Vagina (tissue), 2 donors: ENCODE measurements around the gene CD320. TPM values are rescaled to one million over a fixed set of nuclear protein-coding genes. Genes with fewer than 3 reads are reported as not detected.
"Not testable (repeated sequence)": the region's sequence is repeated elsewhere in the genome, so short reads cannot be mapped to it uniquely, and the experiment has no call there.

Experiments
- DNase-seq, 2 donors: peaks; one replicate each; pipeline ENCODE4 v3.0.0-alpha.2; 2017; ENCODE audit errors: extremely low spot score in 2 of 2
- H3K27ac ChIP-seq: fragments of 200-600 bp; sonication (generic); one replicate; pipeline ENCODE4 v1.5.1; 2019
- H3K27me3 ChIP-seq: fragments of 200-600 bp; sonication (generic); one replicate; pipeline ENCODE4 v1.5.1; 2019
- H3K36me3 ChIP-seq, 2 donors: fragments of 200-600 bp; sonication (generic); one replicate each; pipeline ENCODE4 v1.5.1; 2017 to 2019
- H3K4me1 ChIP-seq: fragments of 200-600 bp; sonication (generic); one replicate; pipeline ENCODE4 v1.5.1; 2019
- H3K4me3 ChIP-seq, 2 donors: fragments of 200-600 bp; sonication (generic); 1 replicate in 1 of 2; 2 replicates in 1 of 2; pipeline ENCODE4 v1.5.1; 2016 to 2019
- H3K9me3 ChIP-seq: fragments of 200-600 bp; sonication (generic); one replicate; pipeline ENCODE4 v1.5.1; 2019
- POLR2A ChIP-seq, 2 donors: fragments of 450-650 bp; IDR thresholded peaks; one replicate each; pipeline ENCODE4 v1.6.1; 2017; ENCODE audit warnings: antibody characterized with exemption in 2 of 2, mild to moderate bottlenecking in 2 of 2, moderate library complexity in 2 of 2
- POLR2AphosphoS5 ChIP-seq, 2 donors: sonication (generic); formaldehyde crosslinking; IDR thresholded peaks; one replicate each; pipeline ENCODE4 v1.9.0; 2017; ENCODE audit warnings: antibody characterized with exemption in 2 of 2, mild to moderate bottlenecking in 2 of 2, low read depth in 1 of 2; ENCODE audit not compliant: insufficient read depth in 1 of 2
- intact Hi-C: fragments of 100-400 bp; cut with DNase I; formaldehyde crosslinking; loops from one replicate; pipeline ENCODE4 v1.15.1; 2023
- total RNA-seq: library from RNA; depleted of rRNA; stranded (reverse); fragments of >200 nt; gene quantifications from one replicate; pipeline ENCODE4 v1.2.3, GENCODE V29; 2016
- TF ChIP-seq, protein P1 (sequence below), 3 experiments: fragments of 450-650 bp in 2 of 3; fragments of 200-600 bp in 1 of 3; sonication (generic) in 1 of 3; IDR thresholded peaks; one replicate each; pipeline ENCODE4 v1.5.1; 2017 to 2019; ENCODE audit warnings: antibody characterized with exemption in 3 of 3, mild to moderate bottlenecking in 2 of 3, moderate library complexity in 2 of 3

The CD320 gene
- total RNA-seq, 1 donor from 2014 or later: 27.3 TPM

DNA sequence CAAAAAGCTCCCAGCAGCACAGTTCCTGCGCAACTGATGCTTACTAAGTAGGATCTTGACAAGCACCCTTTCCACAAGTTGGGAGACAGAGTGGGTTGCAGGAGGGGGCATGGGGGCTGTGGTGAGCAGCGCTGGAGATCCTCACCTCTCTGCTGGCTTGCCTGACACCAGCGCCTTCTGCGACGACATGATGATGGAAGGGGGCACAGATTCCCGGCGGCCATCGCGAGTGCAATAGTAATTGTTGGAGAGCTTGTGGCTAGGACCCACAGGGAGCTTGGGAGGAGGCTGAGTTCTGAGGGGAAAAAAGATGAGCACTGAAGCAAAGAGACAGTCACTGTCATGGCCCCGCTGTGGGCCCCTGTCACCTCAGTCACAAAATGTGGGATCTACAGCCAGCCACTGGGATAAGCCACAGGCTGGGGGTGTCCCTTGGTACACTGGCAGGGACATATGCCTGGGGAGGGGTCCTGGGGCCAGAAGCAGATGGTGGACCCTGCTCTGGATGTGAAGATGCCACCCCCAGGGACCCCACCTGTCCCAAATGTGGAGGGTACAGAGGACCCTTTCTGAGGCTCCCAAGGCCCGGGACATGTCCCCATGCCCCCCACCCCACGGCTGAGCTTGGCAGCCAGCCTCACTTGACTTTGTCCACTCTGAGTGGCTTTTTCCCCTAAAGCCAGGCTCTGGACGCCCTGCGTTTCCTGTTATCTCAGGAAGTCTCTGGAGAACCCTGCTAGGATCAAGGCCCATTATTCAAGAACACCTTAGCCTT, 8.4 kb upstream of the CD320 start:
- no peak for DNase-seq
- Histone ChIP-seq H3K9me3 (no peaks in the 10 kb centered on the region), H3K27me3 (no peaks in the 10 kb centered on the region), H3K4me1 (peaks cover 20% of the 10 kb centered on the region), H3K27ac (no peak overlapping the region), H3K36me3 (peaks cover 0 to 31% of the 10 kb centered on the region in 2 donors), H3K4me3 (no peak overlapping the region)
- intact Hi-C loops: no loop called here
- TF ChIP-seq POLR2A (IDR thresholded peaks at IDR 0.05) (no peak), POLR2AphosphoS5 (IDR thresholded peaks at IDR 0.05; ENCODE audit: insufficient read depth in 1 of 2, low read depth in 1 of 2) (no peak)
- TF ChIP-seq, protein P1, sequence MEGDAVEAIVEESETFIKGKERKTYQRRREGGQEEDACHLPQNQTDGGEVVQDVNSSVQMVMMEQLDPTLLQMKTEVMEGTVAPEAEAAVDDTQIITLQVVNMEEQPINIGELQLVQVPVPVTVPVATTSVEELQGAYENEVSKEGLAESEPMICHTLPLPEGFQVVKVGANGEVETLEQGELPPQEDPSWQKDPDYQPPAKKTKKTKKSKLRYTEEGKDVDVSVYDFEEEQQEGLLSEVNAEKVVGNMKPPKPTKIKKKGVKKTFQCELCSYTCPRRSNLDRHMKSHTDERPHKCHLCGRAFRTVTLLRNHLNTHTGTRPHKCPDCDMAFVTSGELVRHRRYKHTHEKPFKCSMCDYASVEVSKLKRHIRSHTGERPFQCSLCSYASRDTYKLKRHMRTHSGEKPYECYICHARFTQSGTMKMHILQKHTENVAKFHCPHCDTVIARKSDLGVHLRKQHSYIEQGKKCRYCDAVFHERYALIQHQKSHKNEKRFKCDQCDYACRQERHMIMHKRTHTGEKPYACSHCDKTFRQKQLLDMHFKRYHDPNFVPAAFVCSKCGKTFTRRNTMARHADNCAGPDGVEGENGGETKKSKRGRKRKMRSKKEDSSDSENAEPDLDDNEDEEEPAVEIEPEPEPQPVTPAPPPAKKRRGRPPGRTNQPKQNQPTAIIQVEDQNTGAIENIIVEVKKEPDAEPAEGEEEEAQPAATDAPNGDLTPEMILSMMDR (IDR thresholded peaks at IDR 0.05): no peak

DNA sequence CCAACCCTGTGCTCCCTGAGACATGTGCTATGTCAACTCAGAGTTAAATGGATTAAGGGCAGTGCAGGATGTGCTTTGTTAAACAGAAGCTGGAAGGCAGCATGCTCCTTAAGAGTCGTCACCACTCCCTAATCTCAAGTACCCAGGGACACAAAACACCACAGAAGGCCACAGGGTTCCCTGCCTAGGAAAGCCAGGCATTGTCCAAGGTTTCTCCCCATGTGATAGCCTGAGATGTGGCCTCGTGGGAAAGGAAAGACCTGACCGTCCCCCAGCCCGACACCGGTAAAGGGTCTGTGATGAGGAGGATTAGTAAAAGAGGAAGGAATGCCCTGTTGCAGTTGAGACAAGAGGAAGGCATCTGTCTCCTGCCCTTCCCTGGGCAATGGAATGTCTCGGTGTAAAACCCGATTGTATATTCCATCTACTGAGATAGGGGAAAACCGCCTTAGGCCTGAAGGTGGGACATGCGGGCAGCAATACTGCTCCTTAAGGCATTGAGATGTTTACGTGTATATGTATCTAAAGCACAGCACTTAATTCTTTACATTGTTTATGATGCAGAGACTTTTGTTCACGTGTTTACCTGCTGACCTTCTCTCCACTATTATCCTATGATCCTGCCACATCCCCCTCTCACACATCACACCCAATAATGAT, 7.0 kb upstream of the CD320 start:
- H3K4me3 ChIP-seq, intact Hi-C loops, H3K27me3 ChIP-seq, H3K27ac ChIP-seq, DNase-seq, H3K9me3 ChIP-seq: not testable (repeated sequence)
- Histone ChIP-seq H3K36me3 (peaks cover 0 to 43% of the 10 kb centered on the region in 2 donors), H3K4me1 (peaks cover 14% of the 10 kb centered on the region)

DNA sequence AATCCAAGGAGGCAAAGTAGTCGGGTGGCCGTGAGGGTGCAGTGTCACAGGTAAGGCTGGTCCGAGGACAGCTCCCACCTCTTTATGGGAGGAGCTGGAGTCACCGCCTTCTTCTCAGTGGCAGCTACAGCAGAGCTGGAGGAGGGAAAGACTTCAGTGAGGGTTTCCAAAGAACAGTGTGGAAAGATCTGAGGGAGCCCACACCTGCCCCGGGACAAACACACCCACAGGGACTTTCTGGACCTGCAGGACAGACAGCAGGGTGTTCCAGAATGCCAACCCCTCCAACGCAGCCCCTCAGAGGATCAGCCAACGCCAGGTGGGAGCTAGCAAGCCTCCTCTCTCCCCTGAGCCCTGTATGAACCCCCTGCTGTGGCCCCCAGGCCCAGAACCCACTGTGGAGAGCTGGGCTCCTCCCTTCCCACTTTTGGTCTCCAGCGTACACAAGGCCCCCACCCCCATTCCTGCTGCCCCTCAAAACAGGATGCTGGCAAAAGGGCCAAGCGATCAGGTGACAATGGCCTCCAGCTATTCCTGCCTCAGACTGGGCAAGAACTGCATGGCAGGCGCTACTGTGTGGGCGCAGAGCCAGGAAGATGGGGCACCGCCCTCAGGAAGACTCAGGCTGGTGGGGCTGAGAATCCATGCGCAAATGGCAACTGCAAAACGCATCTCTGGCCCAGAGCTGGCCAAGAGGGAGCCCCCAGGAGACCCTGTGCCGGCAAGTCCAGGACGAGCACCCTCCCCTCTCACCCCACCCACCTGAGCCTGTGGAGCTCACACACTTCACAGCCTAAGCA, 3.5 kb upstream of the CD320 start:
- H3K4me1 ChIP-seq: peaks cover 40% of the 10 kb centered on the region
- H3K27me3 ChIP-seq: no peaks in the 10 kb centered on the region
- no peak overlapping the region for H3K27ac ChIP-seq
- no peak for DNase-seq
- no peaks in the 10 kb centered on the region for H3K9me3 ChIP-seq
- TF ChIP-seq POLR2AphosphoS5 (IDR thresholded peaks at IDR 0.05; ENCODE audit: insufficient read depth in 1 of 2, low read depth in 1 of 2) (no peak), POLR2A (IDR thresholded peaks at IDR 0.05) (no peak)
- TF ChIP-seq, protein P1 (IDR thresholded peaks at IDR 0.05): no peak
- intact Hi-C loops: no loop called here
- no peak overlapping the region for H3K4me3 ChIP-seq
- peaks cover 0 to 52% of the 10 kb centered on the region in 2 donors for H3K36me3 ChIP-seq

DNA sequence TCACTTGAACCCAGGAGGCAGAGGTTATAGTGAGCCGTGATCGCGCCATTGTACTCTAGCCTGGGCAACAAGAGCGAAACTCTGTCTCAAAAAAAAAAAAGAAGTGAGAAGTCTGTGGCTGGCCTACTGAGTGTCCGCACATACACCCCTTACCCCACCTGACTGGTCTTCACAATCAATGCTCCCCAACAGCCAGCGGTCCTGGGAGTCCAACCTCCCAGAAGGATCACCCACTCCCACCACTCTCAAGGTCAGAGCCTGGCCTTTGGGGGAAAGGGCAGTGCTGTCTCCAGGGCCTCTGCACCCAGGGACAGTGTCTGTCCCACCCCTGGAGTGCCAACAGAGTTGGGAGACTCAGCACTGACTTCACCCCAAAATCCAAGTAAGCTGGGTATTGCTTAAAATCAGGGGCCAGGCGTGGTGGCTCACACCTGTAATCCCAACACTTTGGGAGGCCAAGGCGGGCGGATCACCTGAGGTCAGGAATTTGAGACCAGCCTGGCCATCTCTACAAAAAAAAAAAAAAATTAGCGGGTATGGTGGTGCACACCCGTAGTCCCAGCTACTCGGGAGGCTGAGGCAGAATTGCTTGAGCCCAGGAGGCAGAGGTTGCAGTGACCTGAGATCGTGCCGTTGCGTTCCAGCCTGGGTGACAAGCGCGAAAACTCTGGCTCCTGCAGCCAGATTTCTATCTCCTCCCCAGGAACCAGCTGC, 2.3 kb upstream of the CD320 start:
- Histone ChIP-seq H3K27ac (no peak overlapping the region), H3K27me3 (no peaks in the 10 kb centered on the region), H3K4me3 (no peak overlapping the region), H3K36me3 (peaks cover 0 to 49% of the 10 kb centered on the region in 2 donors), H3K9me3 (no peaks in the 10 kb centered on the region), H3K4me1 (peaks cover 41% of the 10 kb centered on the region)
- intact Hi-C loops: no loop called here
- DNase-seq: no peak
- TF ChIP-seq, protein P1 (IDR thresholded peaks at IDR 0.05): no peak
- no peak for TF ChIP-seq POLR2A (IDR thresholded peaks at IDR 0.05)
- TF ChIP-seq POLR2AphosphoS5 (IDR thresholded peaks at IDR 0.05; ENCODE audit: insufficient read depth in 1 of 2, low read depth in 1 of 2): no peak

DNA sequence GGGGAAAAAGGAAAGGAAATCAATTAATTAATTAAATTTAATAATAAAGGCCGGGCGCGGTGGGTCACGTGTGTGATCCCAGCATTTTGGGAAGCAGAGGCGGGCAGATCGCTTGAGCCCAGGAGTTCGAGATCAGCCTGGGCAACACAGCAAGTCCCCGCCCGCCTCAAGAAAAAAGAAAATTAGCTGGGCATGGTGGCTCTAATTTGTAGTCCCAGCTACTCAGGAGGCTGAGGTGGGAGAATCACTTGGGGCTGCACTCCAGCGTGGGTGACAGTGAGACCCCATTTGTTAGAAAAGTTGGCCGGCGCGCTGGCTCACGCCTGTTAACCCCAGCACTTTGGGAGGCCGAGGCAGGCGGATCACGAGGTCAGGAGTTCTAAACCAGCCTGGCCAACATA, 733 bp upstream of the CD320 start:
- H3K36me3 ChIP-seq: peaks cover 0 to 33% of the 10 kb centered on the region in 2 donors
- H3K9me3 ChIP-seq: no peaks in the 10 kb centered on the region
- intact Hi-C loops: no loop called here
- H3K27me3 ChIP-seq: no peaks in the 10 kb centered on the region
- H3K27ac ChIP-seq: peak overlapping the region; percentile 66
- DNase-seq: no peak
- peak overlapping the region; percentile 44 to 68 for H3K4me3 ChIP-seq
- TF ChIP-seq POLR2AphosphoS5 (IDR thresholded peaks at IDR 0.05; ENCODE audit: insufficient read depth in 1 of 2, low read depth in 1 of 2) (no peak), POLR2A (IDR thresholded peaks at IDR 0.05) (no peak)
- TF ChIP-seq, protein P1 (IDR thresholded peaks at IDR 0.05): no peak
- H3K4me1 ChIP-seq: peaks cover 41% of the 10 kb centered on the region
